ENCODE measurements around the gene NCOA1.

DNA sequence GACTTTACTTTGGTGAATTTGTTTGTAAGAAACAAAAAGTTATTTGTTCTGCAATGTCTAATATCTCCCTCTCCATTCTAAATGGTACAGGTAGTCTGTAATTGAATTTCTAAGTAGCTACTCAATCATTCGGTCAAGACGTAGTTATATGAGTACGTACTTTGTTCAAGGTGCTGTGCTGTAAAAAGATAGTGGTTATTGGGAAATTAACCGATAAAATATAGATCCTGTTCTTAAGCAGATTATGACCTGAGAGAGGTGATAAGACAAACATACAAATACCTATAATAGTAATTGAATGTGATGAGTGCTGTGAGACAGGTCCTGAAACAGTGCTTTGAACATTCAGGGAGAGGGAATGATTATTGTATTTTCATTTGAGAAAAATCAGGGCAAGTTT is 7.1 kb downstream of the NCOA1 start:
- TF ChIP-seq, protein P1, sequence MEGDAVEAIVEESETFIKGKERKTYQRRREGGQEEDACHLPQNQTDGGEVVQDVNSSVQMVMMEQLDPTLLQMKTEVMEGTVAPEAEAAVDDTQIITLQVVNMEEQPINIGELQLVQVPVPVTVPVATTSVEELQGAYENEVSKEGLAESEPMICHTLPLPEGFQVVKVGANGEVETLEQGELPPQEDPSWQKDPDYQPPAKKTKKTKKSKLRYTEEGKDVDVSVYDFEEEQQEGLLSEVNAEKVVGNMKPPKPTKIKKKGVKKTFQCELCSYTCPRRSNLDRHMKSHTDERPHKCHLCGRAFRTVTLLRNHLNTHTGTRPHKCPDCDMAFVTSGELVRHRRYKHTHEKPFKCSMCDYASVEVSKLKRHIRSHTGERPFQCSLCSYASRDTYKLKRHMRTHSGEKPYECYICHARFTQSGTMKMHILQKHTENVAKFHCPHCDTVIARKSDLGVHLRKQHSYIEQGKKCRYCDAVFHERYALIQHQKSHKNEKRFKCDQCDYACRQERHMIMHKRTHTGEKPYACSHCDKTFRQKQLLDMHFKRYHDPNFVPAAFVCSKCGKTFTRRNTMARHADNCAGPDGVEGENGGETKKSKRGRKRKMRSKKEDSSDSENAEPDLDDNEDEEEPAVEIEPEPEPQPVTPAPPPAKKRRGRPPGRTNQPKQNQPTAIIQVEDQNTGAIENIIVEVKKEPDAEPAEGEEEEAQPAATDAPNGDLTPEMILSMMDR (IDR thresholded peaks at IDR 0.05; ENCODE audit: insufficient read depth, low read length) = no peak
- no peak for TF ChIP-seq POLR2AphosphoS5 (IDR thresholded peaks at IDR 0.05; ENCODE audit: low read depth)
- TF ChIP-seq, protein P2, sequence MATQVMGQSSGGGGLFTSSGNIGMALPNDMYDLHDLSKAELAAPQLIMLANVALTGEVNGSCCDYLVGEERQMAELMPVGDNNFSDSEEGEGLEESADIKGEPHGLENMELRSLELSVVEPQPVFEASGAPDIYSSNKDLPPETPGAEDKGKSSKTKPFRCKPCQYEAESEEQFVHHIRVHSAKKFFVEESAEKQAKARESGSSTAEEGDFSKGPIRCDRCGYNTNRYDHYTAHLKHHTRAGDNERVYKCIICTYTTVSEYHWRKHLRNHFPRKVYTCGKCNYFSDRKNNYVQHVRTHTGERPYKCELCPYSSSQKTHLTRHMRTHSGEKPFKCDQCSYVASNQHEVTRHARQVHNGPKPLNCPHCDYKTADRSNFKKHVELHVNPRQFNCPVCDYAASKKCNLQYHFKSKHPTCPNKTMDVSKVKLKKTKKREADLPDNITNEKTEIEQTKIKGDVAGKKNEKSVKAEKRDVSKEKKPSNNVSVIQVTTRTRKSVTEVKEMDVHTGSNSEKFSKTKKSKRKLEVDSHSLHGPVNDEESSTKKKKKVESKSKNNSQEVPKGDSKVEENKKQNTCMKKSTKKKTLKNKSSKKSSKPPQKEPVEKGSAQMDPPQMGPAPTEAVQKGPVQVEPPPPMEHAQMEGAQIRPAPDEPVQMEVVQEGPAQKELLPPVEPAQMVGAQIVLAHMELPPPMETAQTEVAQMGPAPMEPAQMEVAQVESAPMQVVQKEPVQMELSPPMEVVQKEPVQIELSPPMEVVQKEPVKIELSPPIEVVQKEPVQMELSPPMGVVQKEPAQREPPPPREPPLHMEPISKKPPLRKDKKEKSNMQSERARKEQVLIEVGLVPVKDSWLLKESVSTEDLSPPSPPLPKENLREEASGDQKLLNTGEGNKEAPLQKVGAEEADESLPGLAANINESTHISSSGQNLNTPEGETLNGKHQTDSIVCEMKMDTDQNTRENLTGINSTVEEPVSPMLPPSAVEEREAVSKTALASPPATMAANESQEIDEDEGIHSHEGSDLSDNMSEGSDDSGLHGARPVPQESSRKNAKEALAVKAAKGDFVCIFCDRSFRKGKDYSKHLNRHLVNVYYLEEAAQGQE (IDR thresholded peaks at IDR 0.05; ENCODE audit: insufficient replicate concordance, low read depth) = no peak
- TF ChIP-seq SPI1 (IDR thresholded peaks at IDR 0.05; ENCODE audit: borderline replicate concordance, low read depth) = no peak
- TF ChIP-seq GABPA (IDR thresholded peaks at IDR 0.05; ENCODE audit: low read depth) = no peak

Measured in HL-60 (cell line).